ENCODE results near the gene TBCD.

- TF ChIP-seq POLR2AphosphoS5 (IDR thresholded peaks at IDR 0.05) (peak; percentile 76), CTCF (IDR thresholded peaks at IDR 0.05) (no peak), POLR2A (IDR thresholded peaks at IDR 0.05) (no peak)
Observed at GRCh38 chr17:82848022-82848592, 96.2 kb downstream of the TBCD start.
